ENCODE data around the gene GHDC. TPM values are rescaled to one million over a fixed set of nuclear protein-coding genes. Genes with fewer than 3 reads are reported as not detected.
"Not testable (repeated sequence)": the region's sequence is repeated elsewhere in the genome, so short reads cannot be mapped to it uniquely, and the experiment has no call there.

GHDC gene, protein sequence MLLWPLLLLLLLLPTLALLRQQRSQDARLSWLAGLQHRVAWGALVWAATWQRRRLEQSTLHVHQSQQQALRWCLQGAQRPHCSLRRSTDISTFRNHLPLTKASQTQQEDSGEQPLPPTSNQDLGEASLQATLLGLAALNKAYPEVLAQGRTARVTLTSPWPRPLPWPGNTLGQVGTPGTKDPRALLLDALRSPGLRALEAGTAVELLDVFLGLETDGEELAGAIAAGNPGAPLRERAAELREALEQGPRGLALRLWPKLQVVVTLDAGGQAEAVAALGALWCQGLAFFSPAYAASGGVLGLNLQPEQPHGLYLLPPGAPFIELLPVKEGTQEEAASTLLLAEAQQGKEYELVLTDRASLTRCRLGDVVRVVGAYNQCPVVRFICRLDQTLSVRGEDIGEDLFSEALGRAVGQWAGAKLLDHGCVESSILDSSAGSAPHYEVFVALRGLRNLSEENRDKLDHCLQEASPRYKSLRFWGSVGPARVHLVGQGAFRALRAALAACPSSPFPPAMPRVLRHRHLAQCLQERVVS
- total RNA-seq, result 8.4 TPM
- long read RNA-seq, partial matches to known transcripts, result 13 of 20 reads
- long read RNA-seq, other reads (novel, unspliced or antisense), result 3 of 20 reads

DNA sequence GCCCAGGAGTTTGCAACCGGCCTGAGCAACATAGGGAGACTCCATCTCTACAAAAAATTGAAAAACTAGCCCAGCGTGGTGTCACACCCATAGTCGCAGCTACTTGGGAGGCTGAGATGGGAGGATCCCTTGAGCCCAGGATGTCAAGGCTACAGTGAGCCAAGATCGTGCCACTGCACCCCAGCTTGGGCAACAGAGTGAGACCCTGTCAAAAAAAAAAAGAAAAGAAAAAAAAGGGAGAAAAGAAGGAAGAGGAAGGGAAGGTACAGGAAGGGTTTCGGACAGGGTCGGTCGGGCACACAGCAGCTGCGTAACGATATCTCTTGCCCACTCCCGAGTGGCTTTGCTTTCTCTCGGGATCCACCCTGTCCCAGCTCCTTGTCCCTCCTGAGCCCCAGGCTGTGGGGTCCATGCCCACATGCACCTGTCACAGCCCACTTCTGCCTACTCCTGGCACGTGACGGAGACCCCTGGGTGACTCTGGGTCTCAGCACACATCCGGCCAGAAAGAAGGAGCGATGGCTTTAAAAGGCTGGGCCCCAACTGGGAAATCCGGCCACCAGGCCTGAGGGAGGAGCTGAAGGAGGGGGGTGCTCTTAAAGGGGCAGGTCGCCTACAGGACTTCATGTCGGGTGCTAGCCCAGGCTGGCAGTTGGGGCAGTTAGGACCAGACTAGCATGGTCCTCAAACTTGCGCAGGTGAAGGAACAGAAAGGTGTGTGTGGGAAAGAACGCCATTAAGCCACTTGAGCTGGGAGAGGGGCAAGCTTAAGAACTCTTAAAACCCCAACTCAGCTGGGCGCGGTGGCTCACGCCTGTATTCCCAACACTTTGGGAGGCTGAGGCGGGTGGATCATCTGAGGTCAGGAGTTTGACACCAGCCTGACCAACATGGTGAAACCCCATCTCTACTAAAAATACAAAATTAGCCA lies at the start of gene GHDC:
GHDC (minus strand) TSS at position 526 of the 931 bp plus-strand sequence. CDS start 913 bp downstream, outside the sequence.
- peak within 1 kb of the TSS; percentile 70 for H3K4me3 ChIP-seq
- H3K9me3 ChIP-seq (replicated peaks), result no peaks in the 10 kb centered on the region
- H3K4me1 ChIP-seq, result peaks cover 24% of the 10 kb centered on the region
- intact Hi-C loops (cut with micrococcal nuclease), result no loop called here
- H3K27me3 ChIP-seq (ENCODE audit: low read depth), result no peaks in the 10 kb centered on the region
- DNase-seq, result peak; percentile 84
- peak within 1 kb of the TSS; percentile 84 for H3K27ac ChIP-seq (replicated peaks)
- H3K36me3 ChIP-seq, result no peaks in the 10 kb centered on the region
- TF ChIP-seq, protein P1, sequence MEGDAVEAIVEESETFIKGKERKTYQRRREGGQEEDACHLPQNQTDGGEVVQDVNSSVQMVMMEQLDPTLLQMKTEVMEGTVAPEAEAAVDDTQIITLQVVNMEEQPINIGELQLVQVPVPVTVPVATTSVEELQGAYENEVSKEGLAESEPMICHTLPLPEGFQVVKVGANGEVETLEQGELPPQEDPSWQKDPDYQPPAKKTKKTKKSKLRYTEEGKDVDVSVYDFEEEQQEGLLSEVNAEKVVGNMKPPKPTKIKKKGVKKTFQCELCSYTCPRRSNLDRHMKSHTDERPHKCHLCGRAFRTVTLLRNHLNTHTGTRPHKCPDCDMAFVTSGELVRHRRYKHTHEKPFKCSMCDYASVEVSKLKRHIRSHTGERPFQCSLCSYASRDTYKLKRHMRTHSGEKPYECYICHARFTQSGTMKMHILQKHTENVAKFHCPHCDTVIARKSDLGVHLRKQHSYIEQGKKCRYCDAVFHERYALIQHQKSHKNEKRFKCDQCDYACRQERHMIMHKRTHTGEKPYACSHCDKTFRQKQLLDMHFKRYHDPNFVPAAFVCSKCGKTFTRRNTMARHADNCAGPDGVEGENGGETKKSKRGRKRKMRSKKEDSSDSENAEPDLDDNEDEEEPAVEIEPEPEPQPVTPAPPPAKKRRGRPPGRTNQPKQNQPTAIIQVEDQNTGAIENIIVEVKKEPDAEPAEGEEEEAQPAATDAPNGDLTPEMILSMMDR (IDR thresholded peaks at IDR 0.05; ENCODE audit: borderline replicate concordance), result no peak

DNA sequence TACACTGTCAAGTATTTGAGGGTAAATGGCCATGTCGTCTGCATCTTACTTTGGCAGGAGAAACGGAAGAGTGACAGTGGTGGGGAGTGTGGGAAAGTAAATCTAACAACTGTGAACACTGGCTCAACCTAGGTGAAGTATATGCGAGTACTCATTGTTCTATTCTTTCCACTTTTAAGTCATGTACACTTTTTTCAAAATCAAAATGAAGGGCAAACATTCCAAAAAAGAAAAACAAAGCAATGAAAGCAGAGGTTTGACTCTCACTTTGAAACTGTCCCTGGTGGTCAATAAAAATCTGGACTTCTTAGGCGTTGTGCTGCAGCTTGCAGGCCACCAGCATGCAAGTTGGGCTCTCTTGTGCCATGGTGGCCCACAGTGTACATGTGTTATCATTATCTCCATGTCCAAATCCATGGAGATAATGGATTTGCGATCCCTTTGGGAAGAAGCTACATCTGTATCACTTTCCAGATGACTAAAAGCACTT lies 49.2 kb upstream of the GHDC start:
- intact Hi-C loops (cut with micrococcal nuclease), result no loop called here
- Histone ChIP-seq H3K27me3 (ENCODE audit: low read depth) (no peaks in the 10 kb centered on the region), H3K4me1 (peaks cover 27% of the 10 kb centered on the region), H3K4me3 (no peak overlapping the region), H3K36me3 (no peaks in the 10 kb centered on the region), H3K27ac (replicated peaks) (no peak overlapping the region), H3K9me3 (replicated peaks) (no peaks in the 10 kb centered on the region)
- TF ChIP-seq, protein P1 (IDR thresholded peaks at IDR 0.05; ENCODE audit: borderline replicate concordance), result no peak
- no peak for DNase-seq

- Histone ChIP-seq H3K27me3 (ENCODE audit: low read depth) (no peaks in the 10 kb centered on the region), H3K9me3 (replicated peaks) (no peaks in the 10 kb centered on the region), H3K4me1 (peaks cover 14% of the 10 kb centered on the region), H3K27ac (replicated peaks) (no peak overlapping the region), H3K36me3 (no peaks in the 10 kb centered on the region), H3K4me3 (no peak overlapping the region)
- TF ChIP-seq, protein P1 (IDR thresholded peaks at IDR 0.05; ENCODE audit: borderline replicate concordance), result no peak
- no peak for DNase-seq
- intact Hi-C loops (cut with micrococcal nuclease), result no loop called here
Measured at GRCh38 chr17:42241871-42242270, 47.6 kb upstream of the GHDC start.

GRCh38 chr17:42240863-42241262 lies 46.6 kb upstream of the GHDC start:
- H3K9me3 ChIP-seq (replicated peaks); H3K4me1 ChIP-seq; H3K36me3 ChIP-seq; H3K27me3 ChIP-seq (ENCODE audit: low read depth); H3K27ac ChIP-seq (replicated peaks); H3K4me3 ChIP-seq; intact Hi-C loops (cut with micrococcal nuclease); DNase-seq: not testable (repeated sequence)

GRCh38 chr17:42240201-42240600 lies 45.9 kb upstream of the GHDC start:
- DNase-seq, result no peak
- H3K27ac ChIP-seq (replicated peaks), result no peak overlapping the region
- H3K4me3 ChIP-seq, result no peak overlapping the region
- no peaks in the 10 kb centered on the region for H3K9me3 ChIP-seq (replicated peaks)
- H3K4me1 ChIP-seq, result peaks cover 9% of the 10 kb centered on the region
- no peaks in the 10 kb centered on the region for H3K36me3 ChIP-seq
- no peaks in the 10 kb centered on the region for H3K27me3 ChIP-seq (ENCODE audit: low read depth)
- TF ChIP-seq, protein P1 (IDR thresholded peaks at IDR 0.05; ENCODE audit: borderline replicate concordance), result no peak
- intact Hi-C loops (cut with micrococcal nuclease), result no loop called here

GRCh38 chr17:42239576-42239975 lies 45.3 kb upstream of the GHDC start:
- DNase-seq; H3K9me3 ChIP-seq (replicated peaks); H3K36me3 ChIP-seq; H3K27me3 ChIP-seq (ENCODE audit: low read depth); H3K27ac ChIP-seq (replicated peaks); intact Hi-C loops (cut with micrococcal nuclease); H3K4me3 ChIP-seq: not testable (repeated sequence)
- H3K4me1 ChIP-seq, result peaks cover 11% of the 10 kb centered on the region
